Activated CD4-positive, alpha-beta T cell treated with anti-CD3 and anti-CD28 coated beads, Interleukin-2, amount 10 ng/mL, durations not matched to agents 24 days and 14 days (primary cell): ENCODE measurements around the gene CBX4. TPM values are rescaled to one million over a fixed set of nuclear protein-coding genes. Genes with fewer than 3 reads are reported as not detected.

Experiments
- DNase-seq: peaks from one replicate; pipeline ENCODE4 v3.0.0; 2022
- H3K27ac Mint-ChIP-seq: one replicate; pipeline ENCODE4 v1.8.0; 2022; ENCODE audit warnings: mild to moderate bottlenecking, mixed read lengths
- H3K27me3 Mint-ChIP-seq: one replicate; pipeline ENCODE4 v1.8.0; 2022; ENCODE audit warnings: mixed read lengths
- H3K36me3 Mint-ChIP-seq: one replicate; pipeline ENCODE4 v1.8.0; 2022; ENCODE audit warnings: low read depth, mild to moderate bottlenecking, mixed read lengths
- H3K4me1 Mint-ChIP-seq: one replicate; pipeline ENCODE4 v1.8.0; 2021; ENCODE audit warnings: mixed read lengths
- H3K4me3 Mint-ChIP-seq: one replicate; pipeline ENCODE4 v1.8.0; 2022; ENCODE audit warnings: mild to moderate bottlenecking, moderate library complexity, mixed read lengths
- H3K9me3 Mint-ChIP-seq: one replicate; pipeline ENCODE4 v1.8.0; 2021; ENCODE audit warnings: mixed read lengths
- intact Hi-C: fragments of 100-400 bp; cut with micrococcal nuclease; formaldehyde crosslinking; loops from one replicate; pipeline ENCODE4 v1.15.1; 2023
- total RNA-seq: library from RNA; stranded (reverse); gene quantifications from 2 replicates; pipeline ENCODE4 v1.2.3, GENCODE V29; 2022

The CBX4 gene
- total RNA-seq, result 18.5 and 19.4 TPM in 2 replicates

GRCh38 chr17:79839356-79840268, at the start of gene CBX4:
Gene CBX4, minus strand, starts transcription at chr17:79839440. Its CDS starts 189 bp downstream, at chr17:79839251.
- Mint-ChIP-seq H3K27me3 (peaks cover 29% of the 10 kb centered on the region), H3K36me3 (peaks cover 12% of the 10 kb centered on the region), H3K4me3 (peak within 1 kb of the TSS; percentile 97), H3K27ac (peak within 1 kb of the TSS; percentile 90), H3K9me3 (no peaks in the 10 kb centered on the region), H3K4me1 (peaks cover 26% of the 10 kb centered on the region)
- DNase-seq, result peak; percentile 96
- intact Hi-C loops, result loop anchor here (1.0 to 10.0 kb wide), 6 partner anchors 29 to 1707 kb away; partner anchors contain the start of genes CBX8 and TMC8

- H3K27ac Mint-ChIP-seq, result no peak overlapping the region
- H3K27me3 Mint-ChIP-seq, result peaks cover 19% of the 10 kb centered on the region
- no peaks in the 10 kb centered on the region for H3K36me3 Mint-ChIP-seq
- intact Hi-C loops, result no loop called here
- no peaks in the 10 kb centered on the region for H3K4me1 Mint-ChIP-seq
- DNase-seq, result no peak
- H3K4me3 Mint-ChIP-seq, result no peak overlapping the region
- H3K9me3 Mint-ChIP-seq, result no peaks in the 10 kb centered on the region
Observed at GRCh38 chr17:79888009-79888540, 48.8 kb upstream of the CBX4 start.

GRCh38 chr17:79887451-79887991, 48.3 kb upstream of the CBX4 start:
- Mint-ChIP-seq H3K27ac (no peak overlapping the region), H3K4me1 (no peaks in the 10 kb centered on the region), H3K9me3 (no peaks in the 10 kb centered on the region), H3K36me3 (no peaks in the 10 kb centered on the region), H3K27me3 (peaks cover 22% of the 10 kb centered on the region), H3K4me3 (no peak overlapping the region)
- DNase-seq, result no peak
- intact Hi-C loops, result no loop called here

GRCh38 chr17:79883202-79883601, 44.0 kb upstream of the CBX4 start:
- Mint-ChIP-seq H3K4me1 (no peaks in the 10 kb centered on the region), H3K36me3 (no peaks in the 10 kb centered on the region), H3K4me3 (no peak overlapping the region), H3K27me3 (peaks cover 33% of the 10 kb centered on the region), H3K9me3 (no peaks in the 10 kb centered on the region), H3K27ac (no peak overlapping the region)
- no peak for DNase-seq
- intact Hi-C loops, result no loop called here

- Mint-ChIP-seq H3K27ac (no peak overlapping the region), H3K4me3 (no peak overlapping the region), H3K4me1 (peaks cover 1% of the 10 kb centered on the region), H3K9me3 (no peaks in the 10 kb centered on the region), H3K36me3 (no peaks in the 10 kb centered on the region), H3K27me3 (peaks cover 25% of the 10 kb centered on the region)
- DNase-seq, result no peak
- intact Hi-C loops, result loop anchor here (10.0 kb wide), 1 partner anchor 66 kb away; no protein-coding TSS in a partner anchor
Observed at GRCh38 chr17:79878329-79878947, 39.2 kb upstream of the CBX4 start.

GRCh38 chr17:79877041-79877440, 37.8 kb upstream of the CBX4 start:
- Mint-ChIP-seq H3K27ac (no peak overlapping the region), H3K4me1 (peaks cover 5% of the 10 kb centered on the region), H3K36me3 (no peaks in the 10 kb centered on the region), H3K9me3 (no peaks in the 10 kb centered on the region), H3K4me3 (no peak overlapping the region), H3K27me3 (peaks cover 20% of the 10 kb centered on the region)
- DNase-seq, result no peak
- intact Hi-C loops, result loop anchor here (10.0 kb wide), 1 partner anchor 68 kb away; no protein-coding TSS in a partner anchor

- H3K36me3 Mint-ChIP-seq, result no peaks in the 10 kb centered on the region
- intact Hi-C loops, result loop anchor here (10.0 kb wide), 1 partner anchor 69 kb away; no protein-coding TSS in a partner anchor
- no peak for DNase-seq
- H3K4me3 Mint-ChIP-seq, result no peak overlapping the region
- H3K27ac Mint-ChIP-seq, result no peak overlapping the region
- peaks cover 7% of the 10 kb centered on the region for H3K4me1 Mint-ChIP-seq
- H3K27me3 Mint-ChIP-seq, result peaks cover 14% of the 10 kb centered on the region
- H3K9me3 Mint-ChIP-seq, result no peaks in the 10 kb centered on the region
Observed at GRCh38 chr17:79875511-79875910, 36.3 kb upstream of the CBX4 start.

GRCh38 chr17:79874329-79874981, 35.2 kb upstream of the CBX4 start:
- no peaks in the 10 kb centered on the region for H3K36me3 Mint-ChIP-seq
- no peaks in the 10 kb centered on the region for H3K9me3 Mint-ChIP-seq
- no peak overlapping the region for H3K4me3 Mint-ChIP-seq
- H3K4me1 Mint-ChIP-seq, result peaks cover 7% of the 10 kb centered on the region
- intact Hi-C loops, result loop anchor here (10.0 kb wide), 1 partner anchor 70 kb away; no protein-coding TSS in a partner anchor
- H3K27me3 Mint-ChIP-seq, result peaks cover 11% of the 10 kb centered on the region
- peak; percentile 81 for DNase-seq
- H3K27ac Mint-ChIP-seq, result no peak overlapping the region

- H3K4me3 Mint-ChIP-seq, result no peak overlapping the region
- peaks cover 7% of the 10 kb centered on the region for H3K4me1 Mint-ChIP-seq
- H3K36me3 Mint-ChIP-seq, result no peaks in the 10 kb centered on the region
- no peak for DNase-seq
- intact Hi-C loops, result loop anchor here (10.0 kb wide), 1 partner anchor 71 kb away; no protein-coding TSS in a partner anchor
- no peaks in the 10 kb centered on the region for H3K9me3 Mint-ChIP-seq
- no peak overlapping the region for H3K27ac Mint-ChIP-seq
- peaks cover 9% of the 10 kb centered on the region for H3K27me3 Mint-ChIP-seq
Observed at GRCh38 chr17:79873583-79873982, 34.3 kb upstream of the CBX4 start.

- peaks cover 7% of the 10 kb centered on the region for H3K27me3 Mint-ChIP-seq
- H3K27ac Mint-ChIP-seq, result no peak overlapping the region
- H3K4me3 Mint-ChIP-seq, result no peak overlapping the region
- peaks cover 7% of the 10 kb centered on the region for H3K4me1 Mint-ChIP-seq
- H3K36me3 Mint-ChIP-seq, result no peaks in the 10 kb centered on the region
- intact Hi-C loops, result loop anchor here (10.0 kb wide), 1 partner anchor 72 kb away; no protein-coding TSS in a partner anchor
- no peaks in the 10 kb centered on the region for H3K9me3 Mint-ChIP-seq
- DNase-seq, result peak; percentile 64
Observed at GRCh38 chr17:79872762-79873161, 33.5 kb upstream of the CBX4 start.

GRCh38 chr17:79871131-79871530, 31.9 kb upstream of the CBX4 start:
- Mint-ChIP-seq H3K27ac (no peak overlapping the region), H3K4me1 (peaks cover 14% of the 10 kb centered on the region), H3K36me3 (no peaks in the 10 kb centered on the region), H3K9me3 (no peaks in the 10 kb centered on the region), H3K4me3 (no peak overlapping the region), H3K27me3 (peaks cover 2% of the 10 kb centered on the region)
- intact Hi-C loops, result loop anchor here (10.0 kb wide), 1 partner anchor 74 kb away; no protein-coding TSS in a partner anchor
- no peak for DNase-seq

GRCh38 chr17:79870540-79870939, 31.3 kb upstream of the CBX4 start:
- Mint-ChIP-seq H3K27me3 (peaks cover 2% of the 10 kb centered on the region), H3K9me3 (no peaks in the 10 kb centered on the region), H3K36me3 (no peaks in the 10 kb centered on the region), H3K27ac (no peak overlapping the region), H3K4me1 (peaks cover 15% of the 10 kb centered on the region), H3K4me3 (no peak overlapping the region)
- no peak for DNase-seq
- intact Hi-C loops, result loop anchor here (10.0 kb wide), 1 partner anchor 74 kb away; no protein-coding TSS in a partner anchor
